WTC11 (cell line): ENCODE results near the gene CRABP2. TPM values are rescaled to one million over a fixed set of nuclear protein-coding genes. Genes with fewer than 3 reads are reported as not detected.

Experiments used
- ATAC-seq: fragments of 200-7000 bp; cut with Tn5 transposase; 2 replicates; pipeline ENCODE4 v1.10.0; 2021; ENCODE audit warnings: mild to moderate bottlenecking, moderate library complexity
- CTCF ChIA-PET: fragments of 300-600 bp; sonication (Branson Sonifier 250); formaldehyde crosslinking; loops from one replicate; lab custom pipeline; 2021; ENCODE audit warnings: antibody characterized with exemption; lab: Charles Lee
- POLR2A ChIA-PET: fragments of 350-600 bp; sonication (Branson Sonifier 250); formaldehyde crosslinking; loops from one replicate; lab custom pipeline; 2021; ENCODE audit warnings: antibody characterized with exemption; lab: Charles Lee
- DNase-seq: peaks from one replicate; pipeline ENCODE4 v3.0.0; 2021; ENCODE audit warnings: low spot score
- H3K27ac Mint-ChIP-seq: 2 replicates; pipeline ENCODE4 v1.8.0; 2021; ENCODE audit warnings: mixed read lengths
- H3K27me3 Mint-ChIP-seq: 2 replicates; pipeline ENCODE4 v1.8.0; 2021; ENCODE audit warnings: low read depth, mild to moderate bottlenecking, moderate library complexity, mixed read lengths
- H3K36me3 Mint-ChIP-seq: 2 replicates; pipeline ENCODE4 v1.8.0; 2021; ENCODE audit warnings: mixed read lengths
- H3K4me1 Mint-ChIP-seq: 2 replicates; pipeline ENCODE4 v1.8.0; 2022; ENCODE audit warnings: mixed read lengths
- H3K4me3 Mint-ChIP-seq: 2 replicates; pipeline ENCODE4 v1.8.0; 2021; ENCODE audit warnings: mild to moderate bottlenecking, moderate library complexity, mixed read lengths
- H3K9me3 Mint-ChIP-seq: 2 replicates; pipeline ENCODE4 v1.8.0; 2021; ENCODE audit warnings: mixed read lengths
- AFF4 ChIP-seq: sonication (generic); formaldehyde crosslinking; IDR thresholded peaks from 2 replicates; pipeline ENCODE4 v1.8.1; 2023; ENCODE audit warnings: mild to moderate bottlenecking, missing genetic modification reagents, borderline replicate concordance
- CDX4 ChIP-seq: fragments of 250-450 bp; sonication (Bioruptor Pico); IDR thresholded peaks from 2 replicates; pipeline ENCODE4 v1.9.0; 2021; ENCODE audit warnings: moderate library complexity, mild to moderate bottlenecking, inconsistent platforms, borderline replicate concordance
- CTCF ChIP-seq: fragments of 200-600 bp; IDR thresholded peaks from 2 replicates; pipeline ENCODE4 v1.8.0; 2022; ENCODE audit warnings: antibody characterized with exemption
- E2F4 ChIP-seq: sonication (generic); formaldehyde crosslinking; IDR thresholded peaks from 2 replicates; pipeline ENCODE4 v1.8.1; 2022; ENCODE audit warnings: low read depth, mild to moderate bottlenecking, moderate library complexity, missing genetic modification reagents, borderline replicate concordance
- ELF4 ChIP-seq: sonication (generic); formaldehyde crosslinking; IDR thresholded peaks from 2 replicates; pipeline ENCODE4 v1.8.1; 2022; ENCODE audit warnings: low read depth, mild to moderate bottlenecking, moderate library complexity, missing genetic modification reagents
- FOXK1 ChIP-seq: sonication (generic); formaldehyde crosslinking; IDR thresholded peaks from 2 replicates; pipeline ENCODE4 v1.8.0; 2022; ENCODE audit warnings: mild to moderate bottlenecking, moderate library complexity, missing genetic modification reagents
- FOXP4 ChIP-seq: sonication (generic); formaldehyde crosslinking; IDR thresholded peaks from 2 replicates; pipeline ENCODE4 v1.8.0; 2022; ENCODE audit warnings: mild to moderate bottlenecking, missing genetic modification reagents
- HMGXB4 ChIP-seq: sonication (generic); formaldehyde crosslinking; IDR thresholded peaks from 2 replicates; pipeline ENCODE4 v1.8.1; 2023; ENCODE audit warnings: mild to moderate bottlenecking, moderate library complexity, missing genetic modification reagents
- JUN ChIP-seq: sonication (generic); formaldehyde crosslinking; IDR thresholded peaks from 2 replicates; pipeline ENCODE4 v1.8.0; 2023; ENCODE audit warnings: mild to moderate bottlenecking, missing genetic modification reagents
- MAX ChIP-seq: sonication (generic); formaldehyde crosslinking; IDR thresholded peaks from 2 replicates; pipeline ENCODE4 v1.8.0; 2022; ENCODE audit warnings: mild to moderate bottlenecking, missing genetic modification reagents
- MXD4 ChIP-seq: fragments of 250-450 bp; sonication (Bioruptor Pico); IDR thresholded peaks from 2 replicates; pipeline ENCODE4 v1.8.0; 2021; ENCODE audit warnings: mild to moderate bottlenecking, moderate library complexity, borderline replicate concordance
- NFE2L1 ChIP-seq: sonication (generic); formaldehyde crosslinking; IDR thresholded peaks from 2 replicates; pipeline ENCODE4 v1.8.1; 2023; ENCODE audit warnings: missing genetic modification reagents
- NFYB ChIP-seq: sonication (generic); formaldehyde crosslinking; conservative IDR thresholded peaks from 2 replicates; pipeline ENCODE4 v1.8.0; 2022; ENCODE audit warnings: low read depth, missing genetic modification reagents
- NR1H2 ChIP-seq: sonication (generic); formaldehyde crosslinking; IDR thresholded peaks from 2 replicates; pipeline ENCODE4 v1.9.0; 2021; ENCODE audit warnings: mild to moderate bottlenecking, moderate library complexity, missing genetic modification reagents
- NR2C2 ChIP-seq: sonication (generic); formaldehyde crosslinking; IDR thresholded peaks from 2 replicates; pipeline ENCODE4 v1.8.0; 2022; ENCODE audit warnings: mild to moderate bottlenecking, missing genetic modification reagents
- SMAD4 ChIP-seq: sonication (generic); formaldehyde crosslinking; IDR thresholded peaks from 2 replicates; pipeline ENCODE4 v1.8.0; 2022; ENCODE audit warnings: mild to moderate bottlenecking, missing genetic modification reagents
- SOX15 ChIP-seq: fragments of 250-450 bp; sonication (Bioruptor Pico); IDR thresholded peaks from 2 replicates; pipeline ENCODE4 v1.9.0; 2021; ENCODE audit warnings: mild to moderate bottlenecking
- STAT6 ChIP-seq: sonication (generic); formaldehyde crosslinking; conservative IDR thresholded peaks from 2 replicates; pipeline ENCODE4 v1.8.1; 2023; ENCODE audit warnings: mild to moderate bottlenecking, low read depth, missing genetic modification reagents, moderate library complexity
- TEAD1 ChIP-seq: sonication (generic); formaldehyde crosslinking; IDR thresholded peaks from 2 replicates; pipeline ENCODE4 v1.8.0; 2022; ENCODE audit warnings: mild to moderate bottlenecking, missing genetic modification reagents
- ZBTB43 ChIP-seq: sonication (generic); formaldehyde crosslinking; IDR thresholded peaks from 2 replicates; pipeline ENCODE4 v1.8.1; 2023; ENCODE audit warnings: mild to moderate bottlenecking, missing genetic modification reagents
- total RNA-seq: library from RNA; stranded (reverse); gene quantifications from 3 replicates; pipeline ENCODE4 v1.2.3, GENCODE V29; 2021

The CRABP2 gene
- total RNA-seq, 1 experiment from 2014 or later, result 135 TPM

- H3K27me3 Mint-ChIP-seq, result peaks cover 47% of the 10 kb centered on the region
- ChIA-PET CTCF (interaction anchor here (0.7 to 12.6 kb wide), 16 partner anchors 8 to 268 kb away, joined by 3 to 437 read pairs (median 5); partner anchors contain the start of genes BCAN, CRABP2, HAPLN2 and ISG20L2), POLR2A (interaction anchor here (0.9 to 8.2 kb wide), 5 partner anchors 15 to 47 kb away, joined by 3 to 150 read pairs (median 3); partner anchors contain the start of genes BCAN and NES)
- DNase-seq, result peak; percentile 99
- peak overlapping the region; percentile 99 for H3K27ac Mint-ChIP-seq
- no peaks in the 10 kb centered on the region for H3K36me3 Mint-ChIP-seq
- H3K9me3 Mint-ChIP-seq, result no peaks in the 10 kb centered on the region
- peak; percentile 63 for ATAC-seq
- H3K4me1 Mint-ChIP-seq, result peaks cover 83% of the 10 kb centered on the region
- peak overlapping the region; percentile 35; the same call in 1 of the 2 replicates for H3K4me3 Mint-ChIP-seq
- TF ChIP-seq STAT6 (no peak), TEAD1 (CRISPR knock-in tag) (peak; percentile 59; the same call in 1 of the 2 replicates), AFF4 (CRISPR knock-in tag) (no peak), NR1H2 (CRISPR knock-in tag) (no peak), MXD4 (CRISPR knock-in tag) (no peak), E2F4 (CRISPR knock-in tag) (no peak), SMAD4 (no peak), JUN (CRISPR knock-in tag) (peak; percentile 49; the same call in 1 of the 2 replicates), CTCF (peak; percentile 95), NR2C2 (CRISPR knock-in tag) (no peak), HMGXB4 (CRISPR knock-in tag) (peak; percentile 91), CDX4 (CRISPR knock-in tag) (no peak), NFYB (CRISPR knock-in tag) (no peak), ELF4 (CRISPR knock-in tag) (no peak), FOXK1 (CRISPR knock-in tag) (0 out of 2 replicates have a peak, but pooled peaks have one; percentile 70), FOXP4 (CRISPR knock-in tag) (peak; percentile 31; the same call in 1 of the 2 replicates), NFE2L1 (no peak), MAX (peak; percentile 70; the same call in 1 of the 2 replicates), SOX15 (CRISPR knock-in tag) (no peak), ZBTB43 (peak; percentile 56; the same call in 1 of the 2 replicates)
Measured at GRCh38 chr1:156659988-156660751, 45.2 kb downstream of the CRABP2 start.
